ENCODE data around the gene EFL1.
"Not testable (repeated sequence)": the region's sequence is repeated elsewhere in the genome, so short reads cannot be mapped to it uniquely, and the experiment has no call there.

EFL1 gene

DNA sequence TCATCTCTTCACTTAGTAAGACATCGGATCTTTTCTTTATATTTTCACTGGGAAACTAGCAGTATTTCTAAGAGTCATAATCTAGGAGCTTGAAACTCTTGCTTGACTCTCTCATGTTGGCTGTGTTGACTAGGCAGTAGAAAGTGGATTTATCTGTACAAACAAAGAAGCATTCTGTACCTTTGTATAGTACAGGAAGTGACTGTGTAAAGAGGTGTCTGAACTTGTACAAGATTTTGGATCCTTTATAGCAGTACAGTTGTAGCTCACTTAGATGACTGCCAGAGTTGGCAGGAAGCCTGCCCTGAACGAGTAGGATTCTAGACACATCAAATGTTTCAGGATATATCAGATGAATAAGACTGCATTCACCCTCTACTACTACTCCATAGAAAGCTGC lies 5.9 kb upstream of the EFL1 start:
- H3K4me3 ChIP-seq (ENCODE audit: insufficient read depth in 1 of 2, low read depth in 1 of 2, low read length in 2 of 2); H2AFZ ChIP-seq (ENCODE audit: low read depth, low read length); H3K4ac ChIP-seq (ENCODE audit: low read depth in 1 of 2, low read length in 2 of 2); H3K27ac ChIP-seq (ENCODE audit: low read length, poor library complexity, severe bottlenecking); H3K79me1 ChIP-seq (replicated peaks; ENCODE audit: low read length, poor library complexity, severe bottlenecking); H3K36me3 ChIP-seq (ENCODE audit: control insufficient read depth in 1 of 2, insufficient read depth in 2 of 2, low read depth in 1 of 2, low read length in 2 of 2); H2BK5ac ChIP-seq (ENCODE audit: low read depth, low read length, poor library complexity, severe bottlenecking); H3K9me3 ChIP-seq (ENCODE audit: control insufficient read depth, low read length); H2BK120ac ChIP-seq (ENCODE audit: low read depth, low read length); H3K9ac ChIP-seq (ENCODE audit: low read length); H2BK12ac ChIP-seq (ENCODE audit: low read length in 2 of 2); DNase-seq; H3K18ac ChIP-seq (ENCODE audit: low read depth in 1 of 2, low read length in 2 of 2); H3K27me3 ChIP-seq (ENCODE audit: control insufficient read depth in 1 of 2, insufficient read depth in 1 of 2, low read length in 2 of 2); H3K4me2 ChIP-seq (ENCODE audit: low read length, poor library complexity, severe bottlenecking); H3K14ac ChIP-seq (ENCODE audit: low read length in 2 of 2); H2AK5ac ChIP-seq (ENCODE audit: low read length, severe bottlenecking); H4K8ac ChIP-seq (ENCODE audit: low read length); H3K23ac ChIP-seq (ENCODE audit: low read length in 2 of 2); H2BK15ac ChIP-seq (ENCODE audit: low read depth, poor library complexity, severe bottlenecking); H3K4me1 ChIP-seq (ENCODE audit: control insufficient read depth, insufficient read depth, low read depth, low read length); H4K91ac ChIP-seq (ENCODE audit: low read length): not testable (repeated sequence)
- WGBS, result no CpG with 5 or more reads among the region's 2 CpGs

DNA sequence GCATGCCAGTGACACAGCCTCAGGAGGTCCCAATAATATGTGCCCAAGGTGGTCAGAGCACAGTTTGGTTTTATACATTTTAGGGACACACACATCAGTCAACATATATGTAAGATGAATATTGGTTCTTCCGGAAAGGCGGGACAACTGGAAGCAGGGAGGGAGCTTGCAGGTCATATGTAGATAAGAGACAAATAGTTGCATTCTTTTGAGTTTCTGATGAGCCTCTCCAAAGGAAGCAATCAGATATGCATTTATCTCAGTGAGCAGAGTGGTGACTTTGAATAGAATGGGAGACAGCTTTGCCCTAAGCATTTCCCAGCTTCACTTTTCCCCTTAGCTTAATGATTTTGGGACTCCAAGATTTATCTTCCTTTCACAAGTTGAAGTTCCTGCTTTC lies 4.6 kb upstream of the EFL1 start:
- not testable (repeated sequence) for H2BK15ac ChIP-seq (ENCODE audit: low read depth, poor library complexity, severe bottlenecking); H2BK5ac ChIP-seq (ENCODE audit: low read depth, low read length, poor library complexity, severe bottlenecking); H2BK120ac ChIP-seq (ENCODE audit: low read depth, low read length); H3K23ac ChIP-seq (ENCODE audit: low read length in 2 of 2); H2AK5ac ChIP-seq (ENCODE audit: low read length, severe bottlenecking); H2BK12ac ChIP-seq (ENCODE audit: low read length in 2 of 2); H3K36me3 ChIP-seq (ENCODE audit: control insufficient read depth in 1 of 2, insufficient read depth in 2 of 2, low read depth in 1 of 2, low read length in 2 of 2); H4K91ac ChIP-seq (ENCODE audit: low read length); H3K9ac ChIP-seq (ENCODE audit: low read length); DNase-seq; H3K27ac ChIP-seq (ENCODE audit: low read length, poor library complexity, severe bottlenecking); H3K79me1 ChIP-seq (replicated peaks; ENCODE audit: low read length, poor library complexity, severe bottlenecking); H3K4ac ChIP-seq (ENCODE audit: low read depth in 1 of 2, low read length in 2 of 2); H3K4me2 ChIP-seq (ENCODE audit: low read length, poor library complexity, severe bottlenecking); H2AFZ ChIP-seq (ENCODE audit: low read depth, low read length); H3K18ac ChIP-seq (ENCODE audit: low read depth in 1 of 2, low read length in 2 of 2); H3K14ac ChIP-seq (ENCODE audit: low read length in 2 of 2); H3K4me3 ChIP-seq (ENCODE audit: insufficient read depth in 1 of 2, low read depth in 1 of 2, low read length in 2 of 2); H3K4me1 ChIP-seq (ENCODE audit: control insufficient read depth, insufficient read depth, low read depth, low read length); H3K27me3 ChIP-seq (ENCODE audit: control insufficient read depth in 1 of 2, insufficient read depth in 1 of 2, low read length in 2 of 2); H3K9me3 ChIP-seq (ENCODE audit: control insufficient read depth, low read length); H4K8ac ChIP-seq (ENCODE audit: low read length)
- WGBS, result 30% methylated on average over 2 of the region's 2 CpGs

DNA sequence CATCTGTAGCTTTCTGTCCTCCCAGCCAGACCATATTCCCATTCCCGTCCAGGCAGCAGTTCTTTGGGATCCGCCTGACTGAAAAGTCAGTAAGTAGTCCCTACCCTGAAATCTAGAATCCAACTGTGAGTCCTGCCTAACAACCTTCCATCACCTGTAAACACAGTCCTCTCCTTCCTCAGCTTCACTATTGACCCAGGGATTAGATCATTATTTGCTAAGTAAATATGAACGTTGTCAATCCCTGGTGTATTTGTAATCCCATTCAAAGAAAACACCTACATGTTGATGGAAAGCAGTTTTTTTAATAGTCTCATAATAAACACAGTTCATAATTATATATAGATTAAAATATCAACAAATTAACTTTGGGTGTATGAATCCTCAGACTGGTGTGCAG lies 816 bp upstream of the EFL1 start:
- Histone ChIP-seq H2BK5ac (ENCODE audit: low read depth, low read length, poor library complexity, severe bottlenecking) (no peak overlapping the region), H3K27me3 (ENCODE audit: control insufficient read depth in 1 of 2, insufficient read depth in 1 of 2, low read length in 2 of 2) (no peaks in the 10 kb centered on the region), H3K79me1 (replicated peaks; ENCODE audit: low read length, poor library complexity, severe bottlenecking) (peaks cover 2% of the 10 kb centered on the region), H2AFZ (ENCODE audit: low read depth, low read length) (peak overlapping the region; percentile 96), H3K27ac (ENCODE audit: low read length, poor library complexity, severe bottlenecking) (no peak overlapping the region), H3K4me3 (ENCODE audit: insufficient read depth in 1 of 2, low read depth in 1 of 2, low read length in 2 of 2) (peak overlapping the region in 1 of 2 experiments; percentile 92), H2BK12ac (ENCODE audit: low read length in 2 of 2) (no peak overlapping the region), H4K8ac (ENCODE audit: low read length) (no peak overlapping the region), H3K36me3 (ENCODE audit: control insufficient read depth in 1 of 2, insufficient read depth in 2 of 2, low read depth in 1 of 2, low read length in 2 of 2) (peaks cover 0 to 23% of the 10 kb centered on the region in 2 experiments), H3K4ac (ENCODE audit: low read depth in 1 of 2, low read length in 2 of 2) (no peak overlapping the region), H3K18ac (ENCODE audit: low read depth in 1 of 2, low read length in 2 of 2) (no peak overlapping the region), H3K23ac (ENCODE audit: low read length in 2 of 2) (no peak overlapping the region), H3K14ac (ENCODE audit: low read length in 2 of 2) (no peak overlapping the region), H3K9me3 (ENCODE audit: control insufficient read depth, low read length) (no peaks in the 10 kb centered on the region), H3K4me1 (ENCODE audit: control insufficient read depth, insufficient read depth, low read depth, low read length) (peaks cover 3% of the 10 kb centered on the region), H3K9ac (ENCODE audit: low read length) (peak overlapping the region; percentile 92), H4K91ac (ENCODE audit: low read length) (no peak overlapping the region), H2BK120ac (ENCODE audit: low read depth, low read length) (no peak overlapping the region), H2AK5ac (ENCODE audit: low read length, severe bottlenecking) (no peak overlapping the region), H3K4me2 (ENCODE audit: low read length, poor library complexity, severe bottlenecking) (peak overlapping the region; percentile 95), H2BK15ac (ENCODE audit: low read depth, poor library complexity, severe bottlenecking) (no peak overlapping the region)
- DNase-seq, result no peak
- WGBS, result 18% methylated on average over 2 of the region's 3 CpGs

DNA sequence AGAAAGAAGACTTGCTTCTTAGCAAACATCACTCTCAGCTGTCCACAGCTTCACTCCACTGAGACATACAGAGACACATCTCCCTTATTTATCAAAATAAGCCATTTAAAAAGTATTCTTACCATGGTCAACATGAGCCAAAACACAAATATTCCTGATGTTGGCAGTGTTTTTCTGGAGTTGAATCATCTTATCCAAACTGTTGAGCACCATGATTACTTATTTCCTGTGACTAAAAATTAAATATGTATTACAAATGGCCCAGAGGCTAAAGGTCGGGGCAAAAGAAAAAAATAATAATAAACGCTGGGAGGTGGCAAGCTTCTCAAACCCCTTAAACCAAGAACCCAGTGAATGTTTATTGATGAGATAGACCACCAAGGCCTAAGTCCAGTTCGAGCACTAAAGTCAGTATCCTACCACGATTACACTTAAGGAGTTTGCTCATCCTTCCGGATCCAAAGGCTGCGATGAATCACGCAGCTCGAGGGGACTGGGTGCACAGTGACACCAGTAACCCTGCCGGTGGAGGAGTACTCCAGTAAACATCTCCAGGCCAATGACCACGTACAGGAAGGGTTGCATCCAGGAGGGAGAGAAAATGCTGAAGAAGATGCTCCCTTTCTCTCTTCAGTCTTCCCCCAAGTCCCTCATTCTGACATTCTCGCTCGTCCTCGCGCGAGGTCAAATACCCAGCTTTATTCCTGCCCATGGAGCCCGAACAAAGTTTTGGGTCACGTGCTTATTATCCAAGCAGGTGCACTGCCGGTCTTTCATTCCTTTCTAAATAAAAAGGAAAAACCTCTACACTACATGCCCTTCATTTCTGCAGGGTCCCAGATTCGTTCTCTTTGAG lies 740 bp downstream of the EFL1 start:
- WGBS, result 2% methylated on average over 15 of the region's 19 CpGs
- H2BK5ac ChIP-seq (ENCODE audit: low read depth, low read length, poor library complexity, severe bottlenecking); H2BK12ac ChIP-seq (ENCODE audit: low read length in 2 of 2); H3K4ac ChIP-seq (ENCODE audit: low read depth in 1 of 2, low read length in 2 of 2); H3K9me3 ChIP-seq (ENCODE audit: control insufficient read depth, low read length); H3K23ac ChIP-seq (ENCODE audit: low read length in 2 of 2); H3K14ac ChIP-seq (ENCODE audit: low read length in 2 of 2); H3K79me1 ChIP-seq (replicated peaks; ENCODE audit: low read length, poor library complexity, severe bottlenecking); H4K91ac ChIP-seq (ENCODE audit: low read length); H3K4me1 ChIP-seq (ENCODE audit: control insufficient read depth, insufficient read depth, low read depth, low read length); H3K27ac ChIP-seq (ENCODE audit: low read length, poor library complexity, severe bottlenecking); H4K8ac ChIP-seq (ENCODE audit: low read length); H2BK120ac ChIP-seq (ENCODE audit: low read depth, low read length); H3K27me3 ChIP-seq (ENCODE audit: control insufficient read depth in 1 of 2, insufficient read depth in 1 of 2, low read length in 2 of 2); H2AK5ac ChIP-seq (ENCODE audit: low read length, severe bottlenecking); H2BK15ac ChIP-seq (ENCODE audit: low read depth, poor library complexity, severe bottlenecking): not testable (repeated sequence)
- peak overlapping the region; percentile 86 to 92 for H3K4me3 ChIP-seq (ENCODE audit: insufficient read depth in 1 of 2, low read depth in 1 of 2, low read length in 2 of 2)
- H3K9ac ChIP-seq (ENCODE audit: low read length), result peak overlapping the region; percentile 92
- H3K36me3 ChIP-seq (ENCODE audit: control insufficient read depth in 1 of 2, insufficient read depth in 2 of 2, low read depth in 1 of 2, low read length in 2 of 2), result peaks cover 0 to 38% of the 10 kb centered on the region in 2 experiments
- H3K4me2 ChIP-seq (ENCODE audit: low read length, poor library complexity, severe bottlenecking), result peak overlapping the region; percentile 95
- DNase-seq, result peak; percentile 87
- H3K18ac ChIP-seq (ENCODE audit: low read depth in 1 of 2, low read length in 2 of 2), result peak overlapping the region in 1 of 2 experiments; percentile 57
- peak overlapping the region; percentile 96 for H2AFZ ChIP-seq (ENCODE audit: low read depth, low read length)
